IMR-90 (cell line): ENCODE measurements around the gene BEAN1. TPM values are rescaled to one million over a fixed set of nuclear protein-coding genes. Genes with fewer than 3 reads are reported as not detected.

Experiments
- ATAC-seq: fragments of 200-7000 bp; cut with Tn5 transposase; 2 replicates; pipeline ENCODE4 v1.9.1; 2020; ENCODE audit warnings: low read depth, mild to moderate bottlenecking, moderate library complexity
- BruUV-seq: library from RNA; stranded (reverse); fragments of 400-500 nt; replicated peaks from 2 replicates; lab custom pipeline; 2021; lab: Mats Ljungman, UMichigan
- CTCF ChIA-PET: fragments of 300-600 bp; formaldehyde crosslinking; extraction: SDS; loops from one replicate; lab custom pipeline; 2021; ENCODE audit warnings: antibody characterized with exemption; lab: Yijun Ruan, JAX
- POLR2A ChIA-PET: fragments of 300-600 bp; sonication (Branson Sonifier 250); formaldehyde crosslinking; loops from one replicate; lab custom pipeline; 2022; ENCODE audit warnings: antibody characterized with exemption; ENCODE audit not compliant: unreplicated experiment; lab: Charles Lee
- DNase-seq: peaks from one replicate; pipeline ENCODE4 v3.0.0; 2013
- H2AFZ ChIP-seq: replicated peaks from 2 replicates; pipeline ENCODE3; 2013; ENCODE audit warnings: low read length, mild to moderate bottlenecking; ENCODE audit not compliant: poor library complexity
- H2AK5ac ChIP-seq: 2 replicates; pipeline ENCODE4 v1.6.1; 2013; ENCODE audit warnings: low read depth, low read length, inconsistent platforms
- H2AK9ac ChIP-seq: replicated peaks from 2 replicates; pipeline ENCODE3; 2013; ENCODE audit warnings: mild to moderate bottlenecking, low read depth, low read length, moderate library complexity; ENCODE audit not compliant: poor library complexity
- H2BK120ac ChIP-seq: 2 replicates; pipeline ENCODE4 v1.6.1; 2013; ENCODE audit warnings: low read depth, low read length, inconsistent platforms
- H2BK15ac ChIP-seq: 3 replicates; pipeline ENCODE4 v1.6.1; 2013; ENCODE audit warnings: low read depth, low read length, inconsistent platforms
- H2BK20ac ChIP-seq: 2 replicates; pipeline ENCODE4 v1.6.1; 2013; ENCODE audit warnings: low read depth, mild to moderate bottlenecking, inconsistent platforms, low read length, moderate library complexity
- H2BK5ac ChIP-seq: 2 replicates; pipeline ENCODE4 v1.6.1; 2013; ENCODE audit warnings: mild to moderate bottlenecking, low read depth, low read length, inconsistent platforms; ENCODE audit not compliant: poor library complexity, severe bottlenecking
- H3K14ac ChIP-seq: replicated peaks from 2 replicates; pipeline ENCODE4 v1.6.1; 2013; ENCODE audit warnings: low read depth, low read length, inconsistent platforms
- H3K18ac ChIP-seq: 2 replicates; pipeline ENCODE4 v1.6.1; 2013; ENCODE audit warnings: low read depth, low read length, control low read depth
- H3K23ac ChIP-seq: 2 replicates; pipeline ENCODE4 v1.6.1; 2013; ENCODE audit warnings: low read depth, low read length, inconsistent platforms
- H3K27ac ChIP-seq: 2 replicates; pipeline ENCODE4 v1.5.1; 2013; ENCODE audit warnings: mild to moderate bottlenecking, control low read depth, low read length; ENCODE audit not compliant: insufficient read depth
- H3K27me3 ChIP-seq: 2 replicates; pipeline ENCODE4 v1.6.1; 2013; ENCODE audit warnings: low read length; ENCODE audit not compliant: control insufficient read depth, insufficient read depth
- H3K36me3 ChIP-seq: 2 replicates; pipeline ENCODE4 v1.6.1; 2013; ENCODE audit warnings: low read length, mixed read lengths; ENCODE audit not compliant: control insufficient read depth, insufficient read depth
- H3K4ac ChIP-seq: 2 replicates; pipeline ENCODE4 v1.6.1; 2013; ENCODE audit warnings: low read depth, low read length, inconsistent platforms
- H3K4me1 ChIP-seq: 2 replicates; pipeline ENCODE4 v1.6.1; 2013; ENCODE audit warnings: low read length, mixed read lengths; ENCODE audit not compliant: control insufficient read depth, insufficient read depth
- H3K4me2 ChIP-seq: 2 replicates; pipeline ENCODE4 v1.6.1; 2013; ENCODE audit warnings: low read depth, mild to moderate bottlenecking, control low read depth, low read length, moderate library complexity
- H3K4me3 ChIP-seq: 2 replicates; pipeline ENCODE4 v1.5.1; 2013; ENCODE audit warnings: low read depth, mild to moderate bottlenecking, control low read depth, low read length, moderate library complexity; ENCODE audit not compliant: insufficient read depth
- H3K56ac ChIP-seq: 2 replicates; pipeline ENCODE4 v1.6.1; 2013; ENCODE audit warnings: low read length, inconsistent platforms; ENCODE audit not compliant: insufficient read depth; ENCODE audit errors: extremely low read depth
- H3K79me1 ChIP-seq, 2 experiments: 2 replicates each; pipeline ENCODE4 v1.6.1; 2013; ENCODE audit warnings: low read length in 2 of 2, inconsistent platforms in 1 of 2, low read depth in 1 of 2
- H3K9ac ChIP-seq: 2 replicates; pipeline ENCODE4 v1.6.1; 2013; ENCODE audit warnings: low read depth, low read length, control low read depth
- H3K9me1 ChIP-seq: 2 replicates; pipeline ENCODE4 v1.6.1; 2013; ENCODE audit warnings: low read length, inconsistent platforms; ENCODE audit not compliant: insufficient read depth
- H3K9me3 ChIP-seq: 2 replicates; pipeline ENCODE4 v1.6.1; 2013; ENCODE audit warnings: low read length; ENCODE audit not compliant: control insufficient read depth, insufficient read depth
- H4K20me1 ChIP-seq: 2 replicates; pipeline ENCODE4 v1.6.1; 2013; ENCODE audit warnings: low read length, inconsistent platforms; ENCODE audit not compliant: insufficient read depth
- H4K5ac ChIP-seq: 2 replicates; pipeline ENCODE4 v1.6.1; 2013; ENCODE audit warnings: mild to moderate bottlenecking, low read depth, low read length, control low read depth
- H4K8ac ChIP-seq, 2 experiments: 2 replicates each; pipeline ENCODE4 v1.6.1; 2013; ENCODE audit warnings: low read depth in 2 of 2, low read length in 2 of 2, control low read depth in 1 of 2, inconsistent platforms in 1 of 2
- H4K91ac ChIP-seq: 2 replicates; pipeline ENCODE4 v1.6.1; 2013; ENCODE audit warnings: low read depth, low read length, inconsistent platforms; ENCODE audit not compliant: insufficient read depth
- ELK1 ChIP-seq: fragments of 150-350 bp; IDR thresholded peaks from 2 replicates; pipeline ENCODE4 v1.6.1; 2016; ENCODE audit warnings: low read depth, mild to moderate bottlenecking, low read length, moderate library complexity, borderline replicate concordance
- MAZ ChIP-seq: IDR thresholded peaks from 2 replicates; pipeline ENCODE4 v1.6.1; 2012; ENCODE audit warnings: low read depth, mild to moderate bottlenecking, low read length, improper control_type of control experiment, moderate library complexity, borderline replicate concordance
- NFE2L2 ChIP-seq: fragments of 150-350 bp; IDR thresholded peaks from 2 replicates; pipeline ENCODE4 v1.6.1; 2016; ENCODE audit warnings: low read depth, mild to moderate bottlenecking, low read length
- USF2 ChIP-seq: fragments of 150-350 bp; IDR thresholded peaks from 2 replicates; pipeline ENCODE4 v1.6.1; 2017; ENCODE audit warnings: mild to moderate bottlenecking, antibody characterized with exemption, low read length, low read depth
- WGBS, 2 experiments: methylation state at CpG; one replicate each; pipeline versions ENCODE4 v1.1.5 to v1.1.7; 2013; ENCODE audit warnings: missing lambda C conversion rate in 2 of 2; ENCODE audit not compliant: insufficient read length in 1 of 2; ENCODE audit errors: extremely low coverage in 2 of 2; 5-methylcytosine and 5-hydroxymethylcytosine counted together
- dilution Hi-C: fragments of 300-500 bp; cut with HindIII; formaldehyde crosslinking; loops from one replicate; pipeline ENCODE4 v1.14.3; 2018; ENCODE audit warnings: low sequenced_read_pairs; ENCODE audit not compliant: unreplicated experiment
- in situ Hi-C: fragments of 300-500 bp; cut with MboI; formaldehyde crosslinking; loops from 3 replicates; pipeline ENCODE4 v1.14.3; 2019; ENCODE audit warnings: low sequenced_read_pairs, inconsistent platforms, mixed read lengths
- intact Hi-C: fragments of 100-400 bp; cut with micrococcal nuclease; formaldehyde crosslinking; loops from 2 replicates; pipeline ENCODE4 v1.10.0; 2022
- polyA plus RNA-seq, 3 experiments: library from polyadenylated mRNA; depleted of rRNA; stranded (reverse); fragments of >200 nt; gene quantifications; 2 replicates each; pipeline ENCODE4 v1.2.3, GENCODE V29; 2012; ENCODE audit warnings: low replicate concordance in 1 of 3
- total RNA-seq: library from RNA; depleted of rRNA; stranded (reverse); fragments of >200 nt; gene quantifications from 2 replicates; pipeline ENCODE4 v1.2.3, GENCODE V29; 2012

BEAN1 gene
- total and polyA plus RNA-seq, 2 of the 4 experiments (the other 2 are of a cell fraction), result not detected

- no peak for TF ChIP-seq USF2
- TF ChIP-seq NFE2L2, result no peak
Measured at GRCh38 chr16:66491716-66492064, 64.6 kb downstream of the BEAN1 start (continued).

GRCh38 chr16:66493490-66494401 lies 66.7 kb downstream of the BEAN1 start:
- Histone ChIP-seq H2BK120ac (no peak overlapping the region), H3K79me1 (no peaks in the 10 kb centered on the region), H3K9me3 (no peaks in the 10 kb centered on the region), H2AK9ac (no peak overlapping the region), H3K9me1 (no peaks in the 10 kb centered on the region), H2BK15ac (no peak overlapping the region), H2BK5ac (no peak overlapping the region), H3K18ac (no peak overlapping the region), H4K8ac (no peak overlapping the region), H4K5ac (no peak overlapping the region), H3K56ac (no peak overlapping the region), H3K4ac (no peak overlapping the region), H3K4me1 (no peaks in the 10 kb centered on the region), H3K27ac (no peak overlapping the region), H2BK20ac (no peak overlapping the region), H3K9ac (no peak overlapping the region), H3K27me3 (no peaks in the 10 kb centered on the region), H4K20me1 (no peaks in the 10 kb centered on the region), H2AK5ac (no peak overlapping the region), H2AFZ (no peak overlapping the region), H3K4me2 (no peak overlapping the region), H3K14ac (no peak overlapping the region), H3K36me3 (no peaks in the 10 kb centered on the region), H4K91ac (no peak overlapping the region), H3K23ac (no peak overlapping the region), H3K4me3 (no peak overlapping the region)
- ChIA-PET CTCF (no interaction called here), POLR2A (no interaction called here)
- DNase-seq, result no peak
- intact Hi-C loops (no loop called here), dilution Hi-C loops (no loop called here), in situ Hi-C loops (no loop called here)
- WGBS, 2 experiments, result 70% methylated on average over 2 of the region's 14 CpGs; no CpG with 5 or more reads in 1 of the 2 experiments
- no peak for TF ChIP-seq MAZ
- no peak for TF ChIP-seq ELK1
- ATAC-seq, result no peak
- BruUV-seq, result no TSS peak
